ENCODE measurements around the gene VEGFA.

- no peak for TF ChIP-seq EZH2phosphoT487 (IDR thresholded peaks at IDR 0.05; ENCODE audit: borderline replicate concordance)
- TF ChIP-seq, protein P1, sequence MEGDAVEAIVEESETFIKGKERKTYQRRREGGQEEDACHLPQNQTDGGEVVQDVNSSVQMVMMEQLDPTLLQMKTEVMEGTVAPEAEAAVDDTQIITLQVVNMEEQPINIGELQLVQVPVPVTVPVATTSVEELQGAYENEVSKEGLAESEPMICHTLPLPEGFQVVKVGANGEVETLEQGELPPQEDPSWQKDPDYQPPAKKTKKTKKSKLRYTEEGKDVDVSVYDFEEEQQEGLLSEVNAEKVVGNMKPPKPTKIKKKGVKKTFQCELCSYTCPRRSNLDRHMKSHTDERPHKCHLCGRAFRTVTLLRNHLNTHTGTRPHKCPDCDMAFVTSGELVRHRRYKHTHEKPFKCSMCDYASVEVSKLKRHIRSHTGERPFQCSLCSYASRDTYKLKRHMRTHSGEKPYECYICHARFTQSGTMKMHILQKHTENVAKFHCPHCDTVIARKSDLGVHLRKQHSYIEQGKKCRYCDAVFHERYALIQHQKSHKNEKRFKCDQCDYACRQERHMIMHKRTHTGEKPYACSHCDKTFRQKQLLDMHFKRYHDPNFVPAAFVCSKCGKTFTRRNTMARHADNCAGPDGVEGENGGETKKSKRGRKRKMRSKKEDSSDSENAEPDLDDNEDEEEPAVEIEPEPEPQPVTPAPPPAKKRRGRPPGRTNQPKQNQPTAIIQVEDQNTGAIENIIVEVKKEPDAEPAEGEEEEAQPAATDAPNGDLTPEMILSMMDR (conservative IDR thresholded peaks at IDR 0.05; ENCODE audit: low read length): no peak
Measured at GRCh38 chr6:43785904-43786303, 15.9 kb downstream of the VEGFA start.

Measured in Loucy (cell line).